Bone marrow (tissue), 2 donors: ENCODE data around the gene CELSR1.
"Not testable (repeated sequence)": the region's sequence is repeated elsewhere in the genome, so short reads cannot be mapped to it uniquely, and the experiment has no call there.

Experiments used
- DNase-seq, 2 donors: peaks; one replicate each; lab custom pipeline; 2025; lab: John Stamatoyannopoulos, UW

The CELSR1 gene

GRCh38 chr22:46511151-46512038, 26.0 kb downstream of the CELSR1 start:
- no peak for DNase-seq

GRCh38 chr22:46509416-46510089, 27.9 kb downstream of the CELSR1 start:
- DNase-seq, result no peak

GRCh38 chr22:46508491-46508999, 28.9 kb downstream of the CELSR1 start:
- DNase-seq, result no peak

GRCh38 chr22:46507451-46508425, 29.7 kb downstream of the CELSR1 start:
- no peak for DNase-seq

- DNase-seq, result no peak
Measured at GRCh38 chr22:46504584-46504983, 32.8 kb downstream of the CELSR1 start.

- DNase-seq, result no peak
Measured at GRCh38 chr22:46502440-46503175, 34.8 kb downstream of the CELSR1 start.

- DNase-seq, result no peak
Measured at GRCh38 chr22:46501701-46502100, 35.7 kb downstream of the CELSR1 start.

GRCh38 chr22:46501265-46501664, 36.2 kb downstream of the CELSR1 start:
- DNase-seq, result not testable (repeated sequence)

- DNase-seq, result no peak
Measured at GRCh38 chr22:46500201-46500600, 37.2 kb downstream of the CELSR1 start.

- DNase-seq, result no peak
Measured at GRCh38 chr22:46499805-46500189, 37.6 kb downstream of the CELSR1 start.

- DNase-seq, result no peak
Measured at GRCh38 chr22:46491946-46492345, 45.5 kb downstream of the CELSR1 start.

GRCh38 chr22:46490538-46490937, 46.9 kb downstream of the CELSR1 start:
- DNase-seq, result no peak

- no peak for DNase-seq
Measured at GRCh38 chr22:46486996-46487717, 50.3 kb downstream of the CELSR1 start.

- no peak for DNase-seq
Measured at GRCh38 chr22:46484861-46485595, 52.4 kb downstream of the CELSR1 start.

- no peak for DNase-seq
Measured at GRCh38 chr22:46484156-46484860, 53.1 kb downstream of the CELSR1 start.

GRCh38 chr22:46483353-46483752, 54.1 kb downstream of the CELSR1 start:
- no peak for DNase-seq

GRCh38 chr22:46482056-46482675, 55.3 kb downstream of the CELSR1 start:
- DNase-seq, result no peak

GRCh38 chr22:46481386-46481785, 56.0 kb downstream of the CELSR1 start:
- DNase-seq, result no peak

- no peak for DNase-seq
Measured at GRCh38 chr22:46480396-46480795, 57.0 kb downstream of the CELSR1 start.
